H1 (cell line): ENCODE measurements around the gene DNAJC16. TPM values are rescaled to one million over a fixed set of nuclear protein-coding genes. Genes with fewer than 3 reads are reported as not detected.

Source experiments
- ATF3 ChIP-seq: IDR thresholded peaks from 2 replicates; pipeline ENCODE4 v1.6.1; 2011; ENCODE audit warnings: low read depth, mild to moderate bottlenecking, low read length; ENCODE audit not compliant: insufficient read depth
- CBX8 ChIP-seq: fragments of 300-800, 300-1000 bp; sonication (generic); IDR thresholded peaks from 2 replicates; pipeline ENCODE4 v1.7.1; 2016; ENCODE audit warnings: low read depth, low read length, borderline replicate concordance
- CEBPB ChIP-seq: IDR thresholded peaks from 2 replicates; pipeline ENCODE4 v1.6.1; 2012; ENCODE audit warnings: low read depth, low read length
- CHD7 ChIP-seq: fragments of 300-600 bp; sonication (generic); IDR thresholded peaks from 2 replicates; pipeline ENCODE4 v1.7.1; 2012; ENCODE audit warnings: low read length, moderate library complexity, mild to moderate bottlenecking, inconsistent platforms; ENCODE audit not compliant: insufficient replicate concordance
- JUN ChIP-seq: IDR thresholded peaks from 2 replicates; pipeline ENCODE4 v1.6.1; 2011; ENCODE audit warnings: low read depth, mild to moderate bottlenecking, improper control_type of control experiment, low read length
- PHF8 ChIP-seq: fragments of 200-600 bp; sonication (generic); conservative IDR thresholded peaks from 2 replicates; pipeline ENCODE4 v1.7.1; 2012; ENCODE audit warnings: low read depth, mild to moderate bottlenecking, inconsistent platforms, low read length, moderate library complexity
- POLR2A ChIP-seq, 2 experiments: IDR thresholded peaks; 1 replicate in 1 of 2; 2 replicates in 1 of 2; pipeline ENCODE4 v1.6.1; 2011; ENCODE audit warnings: low read depth in 2 of 2, low read length in 2 of 2, mild to moderate bottlenecking in 2 of 2; ENCODE audit errors: control extremely low read depth in 1 of 2
- RAD21 ChIP-seq, 2 experiments: IDR thresholded peaks in 1 of 2; conservative IDR thresholded peaks in 1 of 2; 2 replicates each; pipeline ENCODE4 v1.6.1; 2011; ENCODE audit warnings: low read depth in 2 of 2, low read length in 2 of 2, improper control_type of control experiment in 1 of 2, inconsistent platforms in 1 of 2, mild to moderate bottlenecking in 1 of 2, moderate library complexity in 1 of 2
- RXRA ChIP-seq: IDR thresholded peaks from 2 replicates; pipeline ENCODE4 v1.6.1; 2011; ENCODE audit warnings: low read depth, mild to moderate bottlenecking, low read length, moderate library complexity; ENCODE audit not compliant: insufficient read depth
- SIN3A ChIP-seq, 2 experiments: IDR thresholded peaks in 1 of 2; conservative IDR thresholded peaks in 1 of 2; 2 replicates each; pipeline ENCODE4 v1.6.1; 2011 to 2012; ENCODE audit warnings: low read length in 2 of 2, improper control_type of control experiment in 1 of 2, low read depth in 1 of 2, mild to moderate bottlenecking in 1 of 2
- TCF12 ChIP-seq: IDR thresholded peaks from 2 replicates; pipeline ENCODE4 v1.6.1; 2011; ENCODE audit warnings: low read depth, mild to moderate bottlenecking, low read length
- polyA plus RNA-seq, 7 experiments: library from polyadenylated mRNA; depleted of rRNA in 3 of 7; stranded (reverse) in 5 of 7; unstranded in 2 of 7; fragments of >200 nt in 5 of 7; fragments of 200-250 nt in 2 of 7; gene quantifications; 1 replicate in 5 of 7; 2 replicates in 1 of 7; 4 replicates in 1 of 7; pipeline versions ENCODE4 v1.2.1 to v1.2.3, GENCODE V29; 2011 to 2013; ENCODE audit warnings: missing spikeins in 2 of 7, mixed read lengths in 2 of 7
- total RNA-seq: library from RNA; stranded (reverse); fragmentation: NEBNext Ultra II Directional; extraction: Animal tissue kit (Norgen Biotek cat#: 25700); gene quantifications from 2 replicates; pipeline ENCODE4 v1.2.1, GENCODE V29; 2021

DNAJC16 gene
- total and polyA plus RNA-seq, 2 of the 8 experiments (the other 6 are each of a cell fraction or from before 2014, with no cell fraction given) = 7.9 to 23.3 TPM

GRCh38 chr1:15504436-15504835 is 22.2 kb upstream of the DNAJC16 start (continued):
- TF ChIP-seq CHD7 = no peak
- TF ChIP-seq SIN3A (conservative IDR thresholded peaks at IDR 0.05 in 1 of 2, IDR thresholded peaks at IDR 0.05 in 1 of 2; ENCODE audit: low read depth in 1 of 2, low read length in 2 of 2) = no peak
- no peak for TF ChIP-seq RXRA
- TF ChIP-seq RAD21 (IDR thresholded peaks at IDR 0.05 in 1 of 2, conservative IDR thresholded peaks at IDR 0.05 in 1 of 2; ENCODE audit: low read depth in 2 of 2, low read length in 2 of 2) = no peak
- no peak for TF ChIP-seq CBX8
- TF ChIP-seq POLR2A (IDR thresholded peaks at IDR 0.05; ENCODE audit: control extremely low read depth in 1 of 2, low read depth in 2 of 2, low read length in 2 of 2) = no peak
- no peak for TF ChIP-seq CEBPB
- TF ChIP-seq TCF12 = no peak
- TF ChIP-seq ATF3 = no peak
- no peak for TF ChIP-seq JUN
- TF ChIP-seq PHF8 = no peak
